ENCODE data around the gene AKT1.
"Not testable (repeated sequence)": the region's sequence is repeated elsewhere in the genome, so short reads cannot be mapped to it uniquely, and the experiment has no call there.

The AKT1 gene

DNA sequence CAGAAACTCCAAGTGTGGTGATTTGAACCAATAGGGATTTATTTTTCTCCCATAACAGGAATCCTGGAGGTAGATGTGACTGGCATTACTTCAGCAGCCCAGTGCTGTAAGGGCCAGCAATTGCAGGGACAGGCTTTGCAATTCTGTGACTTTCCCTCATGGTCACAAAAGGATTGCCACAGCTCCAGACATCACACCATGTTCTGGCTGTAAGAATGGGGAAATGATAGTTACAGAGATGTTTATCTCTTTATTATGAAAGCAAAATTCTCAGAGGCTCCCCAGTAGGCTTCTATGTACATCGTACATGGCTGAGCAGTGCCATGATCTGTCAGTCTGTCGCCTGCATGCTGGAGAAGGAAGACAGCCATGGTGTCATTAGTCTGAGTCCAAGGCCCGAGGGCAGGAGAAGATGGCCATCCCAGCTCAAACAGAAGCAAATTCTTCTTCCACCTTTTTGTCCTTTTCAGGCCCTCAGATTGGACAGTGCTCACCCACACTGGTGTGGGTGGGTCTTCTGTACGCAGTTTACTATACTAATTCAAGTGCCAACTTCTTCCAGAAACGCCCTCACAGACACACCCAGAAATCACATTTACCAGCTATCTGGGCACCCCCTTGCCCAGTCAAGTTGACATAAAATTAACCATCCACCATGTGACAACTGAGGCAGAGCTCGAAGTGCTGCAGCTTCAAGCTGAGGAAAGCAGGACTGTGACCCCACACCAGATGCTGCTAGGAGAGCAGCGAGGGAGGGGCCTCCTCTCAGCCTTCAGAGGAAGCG, 22.6 kb upstream of the AKT1 start:
- no peak for DNase-seq

DNA sequence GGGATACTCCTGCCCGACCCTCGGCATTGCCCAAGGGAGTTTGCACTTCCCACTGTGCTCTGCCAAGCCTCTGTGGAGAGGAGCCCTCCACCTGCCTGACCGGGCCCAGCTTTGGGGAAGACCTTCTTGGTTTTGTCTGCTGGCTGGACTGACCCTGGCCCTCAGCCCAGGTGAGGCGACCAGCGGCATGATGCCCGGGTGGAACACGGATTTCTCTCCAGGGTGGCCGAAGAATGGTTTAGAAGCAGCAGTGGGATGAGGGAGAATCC, 21.0 kb upstream of the AKT1 start:
- no peak for DNase-seq

DNA sequence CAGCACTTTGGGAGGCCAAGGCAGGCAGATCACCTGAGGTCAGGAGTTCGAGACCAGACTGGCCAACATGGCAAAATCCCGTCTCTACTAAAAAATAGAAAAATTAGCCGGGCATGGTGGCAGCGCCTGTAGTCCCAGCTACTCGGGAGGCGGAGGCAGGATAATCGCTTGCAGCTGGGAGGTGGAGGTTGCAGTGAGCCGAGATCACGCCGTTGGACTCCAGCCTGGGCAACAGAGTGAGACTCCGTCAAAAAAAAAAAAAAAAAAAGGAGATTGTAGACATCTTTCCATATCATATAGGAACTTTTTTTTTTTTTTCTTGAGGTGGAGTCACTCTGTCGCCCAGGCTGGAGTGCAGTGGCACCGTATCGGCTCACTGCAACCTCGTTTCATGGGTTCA, 19.2 kb upstream of the AKT1 start:
- DNase-seq, result not testable (repeated sequence)

DNA sequence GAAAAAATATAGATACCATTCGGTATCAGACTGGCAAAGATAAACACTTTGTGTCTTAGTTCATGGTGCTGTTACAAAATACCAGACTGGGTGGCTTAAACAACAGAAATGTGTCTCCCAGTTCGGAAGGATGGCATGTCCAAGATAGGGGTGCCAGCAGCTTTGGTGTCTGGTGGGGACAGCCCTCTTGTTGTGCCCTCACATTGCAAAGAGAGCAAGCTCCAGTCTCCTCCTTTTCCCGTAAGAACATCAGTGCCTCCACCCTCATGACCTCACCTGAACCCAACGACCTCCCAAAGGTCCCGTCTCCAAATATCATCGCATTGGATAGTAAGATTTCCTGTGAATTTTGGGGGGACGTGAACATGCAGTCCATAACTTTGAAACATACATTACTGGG, 17.7 kb upstream of the AKT1 start:
- DNase-seq, result no peak

DNA sequence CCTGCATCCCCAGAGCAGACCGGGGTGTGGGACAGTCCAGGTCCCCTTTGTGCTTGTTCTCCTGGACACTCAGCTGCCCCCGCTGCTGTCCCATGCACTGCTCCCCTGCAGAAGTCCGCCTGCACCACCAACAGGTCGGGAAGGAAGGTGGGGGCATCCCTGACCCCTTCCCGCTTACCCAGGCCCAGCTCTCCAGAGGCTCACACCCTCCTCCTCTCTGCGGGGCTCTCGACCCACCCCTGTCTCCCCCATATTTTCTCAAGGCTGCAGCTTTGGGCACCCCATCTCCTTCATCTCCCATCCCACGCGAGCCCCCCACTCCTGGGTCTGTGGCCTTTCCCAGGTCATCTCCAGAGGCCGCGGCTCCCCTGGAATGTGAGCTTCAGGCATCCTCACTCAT, 14.8 kb upstream of the AKT1 start:
- no peak for DNase-seq

DNA sequence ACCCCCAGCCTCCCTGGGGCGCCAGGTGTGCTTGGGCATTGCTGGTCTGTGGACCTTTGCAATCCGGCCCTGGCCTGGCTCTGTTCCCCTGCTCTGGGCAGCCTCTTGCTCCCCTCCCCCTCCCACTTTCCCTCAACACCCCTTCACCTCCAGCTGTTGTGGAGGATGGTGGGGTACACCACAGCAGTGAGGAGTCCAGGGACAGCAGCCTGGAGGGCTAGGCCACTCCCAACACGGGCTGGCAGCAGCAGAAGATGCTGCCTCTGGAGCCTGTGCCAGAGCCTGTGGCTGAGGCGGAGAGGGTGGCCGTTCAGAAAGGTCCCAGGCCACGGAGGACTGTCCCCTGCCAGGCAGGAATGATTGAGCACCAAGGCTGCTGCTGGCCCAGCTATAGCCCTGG, 12.9 kb upstream of the AKT1 start:
- no peak for DNase-seq

DNA sequence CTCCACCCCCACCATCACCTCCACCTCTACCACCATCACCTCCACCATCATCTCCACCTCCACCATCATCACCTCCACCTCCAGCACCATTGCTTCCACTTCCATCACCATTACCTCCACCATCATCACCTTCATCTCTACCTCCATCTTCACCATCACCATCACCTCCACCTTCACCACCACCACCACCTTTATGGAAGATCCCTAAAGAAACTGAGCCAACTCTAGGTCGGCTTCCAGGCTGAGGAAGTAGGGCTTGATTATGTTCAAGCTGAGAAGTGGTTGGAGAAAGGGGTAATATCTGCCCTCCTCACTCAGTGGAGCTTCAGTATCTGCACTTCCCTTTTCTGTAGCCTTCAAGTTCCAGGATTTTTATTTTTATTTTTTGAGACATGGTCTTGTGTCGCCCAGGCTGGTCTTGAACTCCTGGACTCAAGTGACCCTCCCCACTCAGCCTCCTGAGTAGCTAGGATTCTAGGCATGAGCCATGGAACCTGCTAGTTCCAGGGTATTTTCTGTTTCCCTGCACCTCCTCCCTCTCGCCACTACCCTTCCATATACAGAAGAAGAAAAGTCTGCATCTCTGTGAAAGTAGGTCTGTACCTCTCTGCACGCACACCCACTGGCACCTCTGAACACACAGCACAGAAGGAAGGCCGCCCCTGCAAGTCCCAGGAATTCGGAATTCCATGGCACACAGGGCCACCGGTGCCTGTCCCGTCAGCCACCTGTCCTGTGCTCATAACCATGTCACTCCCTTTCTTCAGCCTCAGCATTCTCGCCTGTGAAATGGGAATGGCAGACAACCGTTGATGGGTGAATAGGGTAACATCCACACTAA, 11.3 kb upstream of the AKT1 start:
- DNase-seq, result no peak

DNA sequence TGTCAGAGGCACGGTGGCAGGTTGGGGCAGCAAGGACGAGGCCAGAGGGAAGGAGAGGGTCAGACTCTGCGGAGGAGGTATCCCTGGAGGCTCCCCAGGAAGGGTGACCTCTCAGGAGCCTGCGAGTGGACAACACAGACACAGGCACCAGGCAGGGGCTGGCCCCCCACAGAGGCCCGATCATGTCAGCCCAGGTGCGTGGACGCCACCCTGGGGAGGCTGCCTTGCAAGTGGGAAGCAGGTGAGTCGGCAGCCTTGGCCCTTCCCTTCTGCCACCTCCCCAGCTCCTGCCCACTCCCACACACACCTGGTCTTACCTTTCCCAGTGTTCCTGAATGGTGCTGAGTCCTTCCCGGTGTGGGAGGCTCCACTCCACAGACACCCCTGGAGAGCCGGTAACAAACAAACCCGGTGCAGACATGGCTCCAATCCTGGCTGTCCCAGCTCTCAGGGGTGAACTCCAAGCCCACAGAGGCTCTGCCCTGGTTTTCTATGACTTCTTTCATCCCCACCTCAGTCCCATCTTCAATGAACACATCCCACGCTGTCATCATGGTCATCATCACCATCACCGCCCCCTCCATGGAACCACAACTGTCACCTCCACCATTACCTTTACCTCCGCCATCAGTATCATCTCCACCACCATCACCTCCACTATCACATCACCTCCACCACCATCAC, 10.5 kb upstream of the AKT1 start:
- DNase-seq, result no peak

DNA sequence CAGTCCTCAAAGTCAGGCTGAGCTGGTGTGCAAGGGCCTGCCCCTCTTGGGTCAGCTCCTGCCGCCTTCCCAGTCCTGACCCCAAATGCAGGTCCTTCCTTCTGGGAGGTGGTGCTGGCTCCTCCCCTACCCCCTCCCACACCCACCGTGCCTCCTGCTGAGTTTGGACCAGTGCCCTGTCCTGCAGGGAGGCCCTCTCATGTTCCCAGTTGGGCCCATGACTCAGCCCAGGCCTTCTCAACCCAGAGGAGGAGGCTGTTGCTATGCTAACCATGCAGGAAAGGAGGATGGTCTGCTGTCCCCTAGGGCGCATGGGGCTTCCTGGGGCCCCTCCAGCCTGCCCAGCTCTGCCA, 9.8 kb upstream of the AKT1 start:
- DNase-seq, result no peak

DNA sequence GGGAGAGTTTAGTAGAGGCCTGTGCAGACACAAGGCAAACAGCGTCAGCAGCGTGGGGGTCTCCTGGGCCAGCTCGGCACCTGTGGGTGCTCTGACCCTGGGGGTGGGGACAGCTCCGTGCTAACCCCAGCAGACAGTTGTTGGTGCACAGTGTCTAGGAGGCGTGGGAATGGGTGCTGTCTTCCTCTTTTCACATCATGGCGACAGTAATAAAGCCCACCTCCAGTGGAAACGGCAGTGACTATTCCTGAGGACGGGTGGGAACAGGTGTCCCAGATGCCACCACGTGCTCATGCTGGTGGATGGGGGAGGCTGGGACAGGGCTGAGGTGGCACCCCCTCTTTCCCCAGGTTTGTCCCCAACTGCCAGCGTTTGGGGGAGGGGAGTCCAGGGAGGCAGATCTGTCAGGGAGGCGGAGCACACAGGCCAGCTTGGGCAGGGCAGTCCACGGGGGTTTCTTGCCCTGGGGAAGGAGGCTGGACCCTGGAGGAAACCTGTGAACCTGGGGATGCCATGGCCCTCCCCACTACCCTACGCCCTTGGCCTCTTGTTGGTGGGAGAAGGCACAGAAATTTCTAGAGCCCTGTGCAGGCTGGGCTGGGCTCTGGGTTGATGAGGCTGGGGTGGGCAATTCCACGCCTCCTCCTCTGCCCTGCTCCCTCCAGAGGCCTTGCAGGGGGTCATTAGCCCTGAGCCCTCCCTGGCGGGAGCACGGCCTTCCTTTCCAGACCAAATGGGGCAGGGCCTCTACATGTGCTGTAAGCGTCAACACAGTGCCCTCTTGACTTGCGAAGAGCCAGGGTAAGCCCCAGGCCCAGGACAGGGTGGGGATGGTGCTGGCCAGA, 9.2 kb upstream of the AKT1 start:
- DNase-seq, result no peak

DNA sequence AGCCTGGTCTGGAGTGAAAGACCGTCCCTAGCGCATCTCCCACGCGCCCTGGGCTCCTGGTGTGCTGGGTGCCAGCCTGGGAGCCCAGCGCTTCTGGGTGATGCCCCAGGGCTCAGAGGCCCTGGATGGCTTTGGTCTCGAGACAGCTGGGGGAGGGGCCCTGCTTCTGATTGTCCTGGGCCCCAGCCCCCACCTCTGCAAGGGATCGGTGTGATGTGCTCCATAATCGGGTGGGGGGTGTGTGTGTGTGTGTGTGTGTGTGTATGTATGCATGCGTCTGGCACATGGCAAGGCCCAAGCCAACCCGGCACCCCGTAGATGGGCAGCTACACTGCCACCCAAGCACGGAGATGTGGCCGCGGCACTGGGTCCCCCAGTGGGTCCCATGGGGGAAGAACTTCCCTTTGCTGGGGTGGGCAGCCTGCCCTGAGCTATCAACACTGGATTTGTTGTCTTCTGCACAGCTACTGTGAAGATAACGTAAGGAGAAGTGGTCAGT, 8.4 kb upstream of the AKT1 start:
- no peak for DNase-seq

DNA sequence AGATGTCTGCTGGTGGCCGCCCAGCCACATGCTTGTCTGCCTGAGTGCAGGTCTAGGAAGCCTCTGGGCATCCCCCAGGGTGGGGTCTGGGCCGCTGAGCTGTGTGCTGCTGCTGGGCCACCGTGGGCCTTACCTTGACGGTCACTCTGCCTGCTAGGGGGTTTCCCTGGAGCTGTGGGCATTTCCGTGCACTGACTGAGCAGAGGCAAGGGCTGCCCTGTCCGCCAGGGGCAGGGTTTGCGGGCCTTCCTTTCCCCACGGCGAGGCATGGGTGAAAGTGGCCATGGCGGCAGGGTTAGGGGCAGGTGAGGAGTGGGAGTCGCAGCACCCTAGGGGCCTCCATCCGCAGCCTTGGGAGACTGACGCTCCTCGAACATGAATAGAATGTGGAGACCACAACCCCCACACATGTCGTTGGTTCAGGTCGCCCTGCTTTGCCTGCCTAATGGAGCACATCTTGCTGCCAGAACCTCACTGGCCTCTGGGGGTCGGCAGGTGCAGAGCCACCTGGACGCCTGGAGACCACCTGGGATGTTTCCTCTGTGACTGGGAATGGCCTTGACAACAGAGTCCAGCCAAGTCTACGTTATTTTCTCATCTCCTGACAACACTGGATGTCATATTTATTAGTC, 7.8 kb upstream of the AKT1 start:
- no peak for DNase-seq

DNA sequence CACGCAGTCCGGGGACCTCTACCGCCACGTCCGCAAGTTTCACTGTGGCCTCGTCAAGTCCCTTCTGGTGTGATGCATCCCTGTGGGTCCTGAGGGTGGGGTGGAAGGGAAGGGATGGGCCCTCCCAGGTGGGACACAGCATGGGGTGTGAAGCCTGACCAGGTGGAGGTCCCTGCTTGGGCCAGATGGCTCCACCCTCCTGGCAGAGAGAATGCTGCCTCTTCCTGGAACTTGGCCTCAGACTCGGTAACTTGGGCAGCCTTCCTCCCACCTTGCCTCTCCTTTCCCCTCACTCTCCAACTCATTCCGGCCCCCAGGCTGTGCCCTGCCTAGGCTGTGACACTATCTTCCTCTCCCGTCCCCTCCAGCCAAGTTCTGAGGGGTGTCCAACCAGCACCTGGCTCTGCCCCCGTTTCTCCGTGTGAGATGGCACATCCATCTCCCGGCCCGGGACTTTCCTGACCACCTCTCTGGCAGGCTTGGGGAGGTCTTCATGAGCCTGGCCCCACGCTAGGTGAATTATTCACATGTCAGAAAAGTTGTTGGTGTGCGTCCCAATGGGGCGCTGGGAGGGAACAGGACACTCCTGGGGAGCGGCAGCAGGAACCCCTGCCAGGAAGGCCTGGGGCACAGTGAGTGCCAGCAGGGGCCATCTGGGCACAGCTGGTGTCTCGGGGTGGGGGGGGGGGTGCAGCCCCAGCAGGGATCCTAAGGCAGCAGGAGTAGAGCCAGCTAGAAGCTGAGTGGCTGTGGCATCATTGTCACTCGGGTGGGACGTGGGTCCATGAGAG, 7.0 kb upstream of the AKT1 start:
- DNase-seq, result no peak

DNA sequence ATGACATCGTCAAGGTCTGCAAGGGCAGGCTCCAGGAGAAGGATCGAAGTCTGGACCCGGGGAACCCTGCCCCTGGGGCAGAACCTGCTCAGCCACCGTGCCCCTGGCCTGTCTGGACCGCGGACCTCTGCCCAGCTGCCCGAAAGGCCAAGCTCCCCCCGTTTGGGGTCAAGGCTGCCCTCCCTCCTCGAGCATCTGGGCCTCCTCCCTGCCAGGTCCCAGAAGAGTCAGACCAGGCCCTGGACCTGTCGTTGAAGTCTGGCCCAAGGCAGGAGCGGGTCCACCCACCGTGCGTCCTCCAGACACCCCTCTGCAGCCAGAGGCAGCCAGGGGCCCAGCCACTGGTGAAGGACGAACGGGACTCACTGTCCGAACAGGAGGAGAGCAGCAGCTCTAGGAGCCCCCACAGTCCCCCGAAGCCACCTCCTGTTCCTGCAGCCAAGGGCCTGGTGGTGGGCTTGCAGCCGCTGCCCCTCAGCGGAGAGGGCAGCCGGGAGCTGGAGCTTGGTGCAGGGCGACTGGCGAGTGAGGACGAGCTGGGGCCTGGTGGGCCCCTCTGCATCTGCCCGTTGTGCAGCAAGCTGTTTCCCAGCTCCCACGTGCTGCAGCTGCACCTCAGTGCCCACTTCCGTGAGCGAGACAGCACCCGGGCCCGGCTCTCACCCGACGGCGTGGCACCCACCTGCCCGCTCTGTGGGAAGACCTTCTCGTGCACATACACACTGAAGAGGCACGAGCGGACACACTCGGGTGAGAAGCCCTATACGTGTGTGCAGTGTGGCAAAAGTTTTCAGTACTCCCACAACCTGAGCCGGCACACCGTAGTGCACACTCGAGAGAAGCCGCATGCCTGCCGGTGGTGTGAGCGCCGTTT, 6.2 kb upstream of the AKT1 start:
- DNase-seq, result no peak

DNA sequence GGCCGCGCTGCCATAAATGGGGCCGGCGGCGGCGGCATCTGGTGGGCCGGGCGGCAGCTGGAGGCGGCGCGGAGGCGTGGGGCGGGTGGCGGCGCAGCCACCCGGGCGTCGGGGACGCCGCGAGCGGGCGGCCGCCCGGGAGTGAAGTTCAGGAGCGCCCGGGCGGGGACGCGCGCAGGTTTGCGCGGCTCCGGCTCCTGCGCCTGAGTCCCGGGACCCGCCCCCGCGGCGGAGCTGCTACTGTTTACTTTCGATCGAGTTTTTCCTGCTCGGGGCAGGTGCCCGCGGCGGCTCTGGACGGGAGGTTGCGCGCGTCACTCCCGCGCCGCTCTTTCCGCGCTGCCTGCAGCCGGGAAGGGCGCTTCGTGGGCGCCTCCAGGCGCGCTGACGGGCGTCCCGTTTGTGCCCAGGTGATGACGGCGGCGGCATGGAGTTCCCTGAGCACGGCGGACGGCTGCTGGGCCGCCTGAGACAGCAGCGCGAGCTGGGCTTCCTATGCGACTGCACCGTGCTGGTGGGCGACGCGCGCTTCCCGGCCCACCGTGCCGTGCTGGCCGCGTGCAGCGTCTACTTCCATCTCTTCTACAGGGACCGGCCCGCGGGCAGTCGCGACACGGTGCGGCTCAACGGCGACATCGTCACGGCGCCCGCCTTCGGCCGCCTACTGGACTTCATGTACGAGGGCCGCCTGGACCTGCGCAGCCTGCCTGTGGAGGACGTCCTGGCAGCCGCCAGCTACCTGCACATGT, 5.4 kb upstream of the AKT1 start, which contains the start of gene ZBTB42:
Gene ZBTB42, plus strand, starts transcription at position 331 of the 749 bp plus-strand sequence. Its CDS starts 97 bp downstream, at position 428.
- DNase-seq, result no peak

DNA sequence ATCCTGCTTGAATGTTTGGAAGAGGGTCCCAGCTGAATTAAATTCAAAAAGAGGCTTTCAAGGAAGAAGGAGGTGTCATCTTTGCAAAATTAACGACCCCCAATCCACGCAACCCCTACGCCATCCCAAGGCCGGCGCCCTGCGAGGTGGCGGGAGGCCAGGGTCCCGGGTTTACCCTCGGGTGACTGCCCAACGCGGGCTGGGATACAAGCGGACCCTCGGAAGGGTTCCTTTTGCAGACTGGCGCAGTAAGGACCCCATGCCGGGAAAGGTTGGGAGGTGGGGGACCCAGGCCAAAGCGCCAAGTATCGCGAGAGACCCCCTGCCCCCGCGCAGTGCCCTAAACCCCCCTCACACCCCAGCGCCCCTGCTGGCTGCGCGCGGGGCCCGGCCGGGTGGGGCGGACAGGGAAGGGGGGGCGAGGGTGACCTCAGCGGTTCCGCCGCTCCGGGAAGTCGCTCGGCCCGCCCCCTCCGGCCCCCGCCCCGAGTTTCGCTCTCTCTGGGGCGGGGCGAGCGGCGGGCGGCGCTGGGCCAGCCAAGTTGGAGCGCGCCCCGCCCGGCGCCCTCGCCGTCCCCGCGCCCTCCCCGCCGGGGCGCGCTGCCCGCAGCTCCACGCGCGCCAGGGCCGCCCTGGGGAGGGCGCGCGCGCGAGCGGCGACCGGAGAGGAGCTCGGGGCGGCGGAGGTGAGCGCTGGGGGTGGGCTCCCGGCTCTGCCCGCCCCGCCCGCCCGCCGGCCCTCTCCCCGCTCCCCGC, 4.6 kb upstream of the AKT1 start:
- peak; percentile 42 to 44 for DNase-seq

DNA sequence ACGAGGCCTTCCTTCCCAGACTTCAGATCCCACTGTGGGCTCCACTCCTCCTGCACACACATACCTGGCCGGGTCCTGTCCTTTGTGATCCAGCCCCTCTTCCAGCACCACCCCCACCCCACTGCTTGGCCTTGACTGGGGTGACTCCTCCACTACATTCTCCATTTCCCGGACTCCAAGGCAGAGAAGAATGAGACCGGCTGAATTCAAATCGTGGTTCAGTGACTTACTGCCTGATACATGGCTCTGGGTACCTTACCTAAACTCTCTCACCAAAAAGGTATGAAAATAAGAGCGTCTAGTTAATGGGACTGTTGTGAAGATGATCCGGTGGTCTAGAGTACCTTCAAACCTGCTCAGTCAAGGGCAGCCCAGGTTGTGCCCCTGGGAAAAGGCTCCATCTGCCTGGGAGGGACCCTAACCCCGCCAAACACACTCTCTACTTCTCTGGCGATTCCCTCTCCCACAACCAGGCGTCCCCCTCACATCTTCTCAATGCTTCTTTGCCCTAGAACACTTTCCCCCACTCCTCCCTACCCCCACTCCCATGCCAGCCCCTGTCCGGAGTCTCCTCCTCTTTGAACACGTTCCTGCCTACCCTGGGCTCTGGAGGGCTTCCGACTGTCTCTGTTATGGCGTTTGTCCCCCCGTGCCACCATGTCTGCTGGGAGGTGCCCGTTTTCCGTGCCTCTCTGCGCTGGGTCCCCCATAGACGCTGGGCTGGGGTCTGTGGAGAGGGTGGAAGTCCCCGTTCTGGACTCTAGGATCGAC, 3.9 kb upstream of the AKT1 start:
- DNase-seq, result no peak

Measured in AML-193 (cell line).